Heart left ventricle (tissue), 16 donors: Measurements from ENCODE around the gene YEATS2. TPM values are rescaled to one million over a fixed set of nuclear protein-coding genes. Genes with fewer than 3 reads are reported as not detected.

ENCODE experiments used
- ATAC-seq, 4 donors: fragments of 200-7000 bp; cut with Tn5 transposase; one replicate each; pipeline ENCODE4 v1.9.1; 2020 to 2022; ENCODE audit warnings: moderate library complexity in 4 of 4, mild to moderate bottlenecking in 3 of 4, moderate number of reproducible peaks in 1 of 4
- DNase-seq, 5 donors: peaks; one replicate each; pipeline ENCODE4 v3.0.0-alpha.2; 2020
- H3K27ac ChIP-seq, 12 donors: fragments of 200-600 bp; sonication (generic) in 4 of 12; one replicate each; pipeline versions ENCODE4 v1.5.0 to v1.8.0; 2016 to 2022; ENCODE audit warnings: mild to moderate bottlenecking in 2 of 12
- H3K27me3 ChIP-seq, 9 donors: fragments of 200-600 bp; sonication (generic) in 2 of 9; one replicate each; pipeline versions ENCODE4 v1.5.1 to v1.8.0; 2016 to 2022; ENCODE audit warnings: mild to moderate bottlenecking in 3 of 9
- H3K36me3 ChIP-seq, 9 donors: fragments of 200-600 bp; sonication (generic) in 2 of 9; one replicate each; pipeline versions ENCODE4 v1.5.0 to v1.8.0; 2018 to 2022; ENCODE audit warnings: mild to moderate bottlenecking in 2 of 9
- H3K4me1 ChIP-seq, 12 donors: fragments of 200-600 bp; sonication (generic) in 4 of 12; one replicate each; pipeline versions ENCODE4 v1.5.0 to v1.8.0; 2016 to 2022; ENCODE audit warnings: mild to moderate bottlenecking in 3 of 12
- H3K4me3 ChIP-seq, 12 donors: fragments of 200-600 bp; sonication (generic) in 4 of 12; one replicate each; pipeline versions ENCODE4 v1.5.0 to v1.8.0; 2017 to 2022; ENCODE audit warnings: mild to moderate bottlenecking in 9 of 12, moderate library complexity in 4 of 12
- H3K9me3 ChIP-seq, 12 donors: fragments of 200-600 bp; sonication (generic) in 4 of 12; one replicate each; pipeline versions ENCODE4 v1.5.0 to v1.8.0; 2016 to 2022; ENCODE audit warnings: mild to moderate bottlenecking in 1 of 12
- POLR2A ChIP-seq, 2 donors: fragments of 450-650 bp; IDR thresholded peaks; one replicate each; pipeline ENCODE4 v1.6.1; 2017; ENCODE audit warnings: antibody characterized with exemption in 2 of 2, mild to moderate bottlenecking in 2 of 2, moderate library complexity in 2 of 2
- WGBS, 4 donors: extraction: QIAGEN DNeasy Blood & Tissue Kit in 2 of 4; methylation state at CpG; one replicate each; pipeline versions ENCODE4 v1.1.5 to v1.1.7; 2013 to 2018; 5-methylcytosine and 5-hydroxymethylcytosine counted together
- intact Hi-C, 10 donors: fragments of 100-400 bp; cut with DNase I; formaldehyde crosslinking; loops; one replicate each; pipeline versions ENCODE4 v1.11.1 to v1.14.2; 2022
- polyA plus RNA-seq, 2 donors: library from polyadenylated mRNA; stranded (reverse); fragments of 200-250 nt; gene quantifications; one replicate each; pipeline ENCODE4 v1.2.3, GENCODE V29; 2013
- total RNA-seq, 9 donors: library from RNA; depleted of rRNA in 2 of 9; stranded (reverse); fragments of >200 nt in 2 of 9; fragmentation: NEBNext Ultra II Directional in 3 of 9; extraction: Animal tissue kit (Norgen Biotek cat#: 25700) in 3 of 9; gene quantifications; one replicate each; pipeline versions ENCODE4 v1.1.0 to v1.2.4, GENCODE V29; 2016 to 2023
- TF ChIP-seq, protein P1 (sequence below), 12 donors: fragments of 200-600 bp; sonication (generic) in 4 of 12; IDR thresholded peaks; one replicate each; pipeline versions ENCODE4 v1.5.0 to v1.8.0; 2018 to 2022; ENCODE audit warnings: antibody characterized with exemption in 12 of 12, mild to moderate bottlenecking in 5 of 12
- donor health status: ischemic (EF 13 %, LVEDD 7.1; RV severe dilation, severe dysfunction).
- donor health status: healthy with polysubstance abuse.
- donor health status: DM: no; HTN: yes; CAD: no.
- donor health status: DM: no; HTN: no; CAD: no.
- donor health status: ischemic (EF 25% LVEDD 6.9; RV normal size, moderate dysfunction).
- donor health status: ischemic (EF 25% LVEDD 5.7; RV mildly dilated, moderate dysfunction).
- donor health status: healthy.
- donor health status: DM: yes; HTN: yes; CAD: no.
- donor health status: ischemic (EF 35%, LVEDD 5.7; RV mildly dilated, moderate dysfunction).
- donor health status: nonischemic (EF 11% LVEDD 7.7; RV severe dilation, severe dysfunction).
- donor health status: DM: yes; HTN: yes; CAD: no.
- donor health status: PGD.
- donor health status: ischemic (EF 29% LVEDD 5.4; RV normal size, mild dysfunction).
- donor health status: nonischemic (EF 23%, LVEDD 6.1; RV moderate dilation, normal function).

The YEATS2 gene
- total and polyA plus RNA-seq, 11 donors: 3.2 to 21.2 (median 9.8) TPM

DNA sequence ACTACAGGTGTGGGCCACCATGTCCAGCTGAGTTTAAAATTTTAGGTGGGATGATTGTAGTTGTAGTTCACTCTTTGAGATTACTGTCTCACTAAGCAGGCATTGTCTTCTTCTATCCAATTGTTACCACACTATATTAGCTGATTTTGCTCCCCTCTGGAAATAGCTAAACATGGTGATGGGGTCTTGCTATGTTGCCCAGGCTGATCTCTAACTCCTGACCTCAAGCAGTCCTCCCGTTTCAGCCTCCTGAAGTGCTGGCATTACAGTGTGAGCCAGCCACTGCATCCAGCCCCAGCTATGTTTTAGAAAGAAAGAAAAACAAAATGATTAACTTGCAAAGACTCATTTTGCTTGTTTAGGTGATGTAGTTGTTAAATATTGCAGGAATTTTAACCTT, 30.6 kb downstream of the YEATS2 start:
- Histone ChIP-seq H3K27me3 (no peaks in the 10 kb centered on the region), H3K27ac (no peak overlapping the region), H3K9me3 (no peaks in the 10 kb centered on the region), H3K36me3 (peaks cover 0 to 100% (median 95%) of the 10 kb centered on the region in 9 donors), H3K4me1 (no peaks in the 10 kb centered on the region), H3K4me3 (no peak overlapping the region)
- ATAC-seq (no peak), DNase-seq (no peak)
- 88 to 96% (median 95%) methylated on average over 1 of the region's 1 CpG for WGBS, 4 donors
- intact Hi-C loops: no loop called here
- TF ChIP-seq, protein P1, sequence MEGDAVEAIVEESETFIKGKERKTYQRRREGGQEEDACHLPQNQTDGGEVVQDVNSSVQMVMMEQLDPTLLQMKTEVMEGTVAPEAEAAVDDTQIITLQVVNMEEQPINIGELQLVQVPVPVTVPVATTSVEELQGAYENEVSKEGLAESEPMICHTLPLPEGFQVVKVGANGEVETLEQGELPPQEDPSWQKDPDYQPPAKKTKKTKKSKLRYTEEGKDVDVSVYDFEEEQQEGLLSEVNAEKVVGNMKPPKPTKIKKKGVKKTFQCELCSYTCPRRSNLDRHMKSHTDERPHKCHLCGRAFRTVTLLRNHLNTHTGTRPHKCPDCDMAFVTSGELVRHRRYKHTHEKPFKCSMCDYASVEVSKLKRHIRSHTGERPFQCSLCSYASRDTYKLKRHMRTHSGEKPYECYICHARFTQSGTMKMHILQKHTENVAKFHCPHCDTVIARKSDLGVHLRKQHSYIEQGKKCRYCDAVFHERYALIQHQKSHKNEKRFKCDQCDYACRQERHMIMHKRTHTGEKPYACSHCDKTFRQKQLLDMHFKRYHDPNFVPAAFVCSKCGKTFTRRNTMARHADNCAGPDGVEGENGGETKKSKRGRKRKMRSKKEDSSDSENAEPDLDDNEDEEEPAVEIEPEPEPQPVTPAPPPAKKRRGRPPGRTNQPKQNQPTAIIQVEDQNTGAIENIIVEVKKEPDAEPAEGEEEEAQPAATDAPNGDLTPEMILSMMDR (IDR thresholded peaks at IDR 0.05): no peak
- no peak for TF ChIP-seq POLR2A (IDR thresholded peaks at IDR 0.05)

DNA sequence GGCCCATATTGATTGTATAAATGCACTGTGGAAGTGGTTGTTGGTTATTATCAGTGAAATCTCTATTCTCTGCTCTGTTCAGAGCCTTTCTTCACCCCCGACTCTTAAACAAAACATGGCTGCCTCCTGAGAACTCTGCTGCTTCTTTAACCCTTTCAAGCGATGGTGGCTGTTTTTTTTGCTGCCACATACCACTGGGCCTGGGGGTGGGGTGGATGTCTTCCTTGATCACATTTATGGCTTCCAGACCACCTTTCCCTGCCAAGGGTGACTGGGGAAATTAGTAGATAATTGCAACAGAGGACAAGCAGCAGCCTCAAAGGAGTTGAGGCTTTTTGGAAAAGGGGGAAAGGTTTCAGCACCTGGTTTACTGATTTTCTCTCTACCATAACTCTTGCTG, 32.8 kb downstream of the YEATS2 start:
- H3K4me3 ChIP-seq: no peak overlapping the region
- ATAC-seq: no peak
- intact Hi-C loops: no loop called here
- no peak for DNase-seq
- no peaks in the 10 kb centered on the region for H3K9me3 ChIP-seq
- H3K36me3 ChIP-seq: peaks cover 0 to 99% (median 85%) of the 10 kb centered on the region in 9 donors
- no peak overlapping the region for H3K27ac ChIP-seq
- TF ChIP-seq, protein P1 (IDR thresholded peaks at IDR 0.05): no peak
- no peak for TF ChIP-seq POLR2A (IDR thresholded peaks at IDR 0.05)
- 87 to 100% (median 89%) methylated on average over 2 of the region's 2 CpGs for WGBS, 4 donors
- peaks cover 0 to 7% (median 3%) of the 10 kb centered on the region in 12 donors for H3K4me1 ChIP-seq
- H3K27me3 ChIP-seq: no peaks in the 10 kb centered on the region

DNA sequence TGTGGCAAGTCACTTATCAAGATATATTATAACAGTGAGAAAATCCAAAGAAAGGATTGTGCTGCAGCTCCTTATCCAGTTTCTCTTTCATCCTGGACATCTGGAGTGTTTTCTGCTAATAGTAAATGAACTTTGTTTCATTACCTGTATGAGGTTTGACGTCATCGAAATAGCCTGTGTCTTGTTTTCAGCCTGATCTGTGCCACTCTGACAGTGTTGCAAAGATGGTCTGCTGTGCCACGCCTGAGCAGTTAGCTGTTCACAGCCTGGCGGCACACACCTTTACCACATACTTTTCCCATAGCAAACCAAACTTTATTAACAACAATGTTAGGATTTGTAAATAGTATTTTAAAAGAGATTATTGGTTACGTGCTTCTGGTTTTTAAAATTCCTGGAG, 34.0 kb downstream of the YEATS2 start:
- no peak for TF ChIP-seq POLR2A (IDR thresholded peaks at IDR 0.05)
- TF ChIP-seq, protein P1 (IDR thresholded peaks at IDR 0.05): no peak
- no peak for DNase-seq
- no peak for ATAC-seq
- H3K4me3 ChIP-seq: no peak overlapping the region
- H3K27ac ChIP-seq: no peak overlapping the region
- H3K36me3 ChIP-seq: peaks cover 0 to 98% (median 79%) of the 10 kb centered on the region in 9 donors
- peaks cover 0 to 7% (median 3%) of the 10 kb centered on the region in 12 donors for H3K4me1 ChIP-seq
- H3K9me3 ChIP-seq: no peaks in the 10 kb centered on the region
- no peaks in the 10 kb centered on the region for H3K27me3 ChIP-seq
- WGBS, 4 donors: 93 to 96% (median 95%) methylated on average over 5 of the region's 5 CpGs
- intact Hi-C loops: no loop called here

DNA sequence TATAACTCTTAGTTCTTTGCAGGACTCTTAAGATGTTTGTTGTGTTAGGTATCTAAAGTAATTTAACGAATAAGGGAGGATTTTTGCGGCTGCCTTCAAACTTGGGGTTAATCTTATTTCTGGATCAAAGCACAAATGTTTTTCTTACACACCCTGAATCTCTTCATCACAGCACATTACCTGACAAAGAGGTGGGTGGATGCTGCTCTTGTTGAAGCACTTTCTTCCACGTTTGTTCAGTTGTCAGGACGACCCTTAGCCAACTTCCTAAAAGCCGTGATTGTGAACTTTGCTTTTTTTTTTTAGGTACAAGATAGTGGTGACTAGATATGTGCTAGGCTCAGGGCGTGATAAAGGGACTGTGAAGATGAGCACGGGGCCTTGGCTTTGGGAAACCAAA, 36.0 kb downstream of the YEATS2 start:
- Histone ChIP-seq H3K9me3 (no peaks in the 10 kb centered on the region), H3K4me1 (peaks cover 0 to 7% (median 3%) of the 10 kb centered on the region in 12 donors), H3K4me3 (no peak overlapping the region), H3K27me3 (no peaks in the 10 kb centered on the region), H3K36me3 (peaks cover 0 to 94% (median 78%) of the 10 kb centered on the region in 9 donors), H3K27ac (peak overlapping the region in 2 of 12 donors; percentile 23 to 66)
- intact Hi-C loops: no loop called here
- no peak for TF ChIP-seq POLR2A (IDR thresholded peaks at IDR 0.05)
- no peak for DNase-seq
- WGBS, 4 donors: 80 to 84% (median 83%) methylated on average over 7 of the region's 7 CpGs
- ATAC-seq: no peak
